ENCODE measurements around the gene WDR13.

The WDR13 gene

GRCh38 chrX:48574270-48575266 is 22.7 kb upstream of the WDR13 start, which contains the start of gene RBM3:
RBM3 (plus strand) TSS chrX:48574484; CDS start chrX:48575181, 697 bp downstream.
- H3K4me3 ChIP-seq (ENCODE audit: insufficient read depth, low read depth, low read length) = peak within 1 kb of the TSS; percentile 79
- H3K9me3 ChIP-seq (ENCODE audit: control insufficient read depth, low read length) = no peaks in the 10 kb centered on the region
- peaks cover 27% of the 10 kb centered on the region for H3K36me3 ChIP-seq (ENCODE audit: control insufficient read depth, insufficient read depth, low read length)
- H3K4me1 ChIP-seq (ENCODE audit: control insufficient read depth, insufficient read depth, low read length) = peaks cover 11% of the 10 kb centered on the region
- H3K27me3 ChIP-seq (ENCODE audit: control insufficient read depth, insufficient read depth, low read length, poor library complexity, severe bottlenecking) = no peaks in the 10 kb centered on the region
- 0% methylated on average over 70 to 71 of the region's 71 CpGs for WGBS, 2 experiments
- peak within 1 kb of the TSS; percentile 94 for H3K27ac ChIP-seq (ENCODE audit: insufficient read depth, low read depth, low read length, poor library complexity, severe bottlenecking)

DNA sequence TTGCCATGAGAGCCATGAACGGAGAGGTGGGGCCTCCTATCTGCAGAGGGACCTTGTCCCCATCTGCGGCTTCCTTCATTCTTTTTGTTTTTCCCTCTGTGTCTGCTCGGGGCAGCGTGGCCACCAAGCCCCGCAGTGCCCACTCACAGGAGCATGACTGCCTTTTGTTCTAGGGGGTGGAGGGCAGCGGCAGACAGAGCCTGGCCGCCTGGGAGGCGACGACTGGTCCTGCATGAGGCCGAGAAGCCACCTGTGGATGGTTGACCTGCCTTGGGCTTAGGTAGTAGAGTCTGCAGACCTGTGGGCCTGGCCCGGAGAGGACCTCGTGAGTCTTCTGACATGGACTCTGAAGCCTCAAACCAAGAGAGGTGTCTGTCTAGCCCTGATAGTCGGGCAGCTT is 21.6 kb upstream of the WDR13 start:
- WGBS, 2 experiments = 89 to 91% methylated on average over 13 of the region's 13 CpGs
- Histone ChIP-seq H3K9me3 (ENCODE audit: control insufficient read depth, low read length) (no peaks in the 10 kb centered on the region), H3K27me3 (ENCODE audit: control insufficient read depth, insufficient read depth, low read length, poor library complexity, severe bottlenecking) (no peaks in the 10 kb centered on the region), H3K4me3 (ENCODE audit: insufficient read depth, low read depth, low read length) (peak overlapping the region; percentile 79), H3K27ac (ENCODE audit: insufficient read depth, low read depth, low read length, poor library complexity, severe bottlenecking) (no peak overlapping the region), H3K36me3 (ENCODE audit: control insufficient read depth, insufficient read depth, low read length) (peaks cover 27% of the 10 kb centered on the region), H3K4me1 (ENCODE audit: control insufficient read depth, insufficient read depth, low read length) (peaks cover 11% of the 10 kb centered on the region)

GRCh38 chrX:48576108-48576507 is 21.2 kb upstream of the WDR13 start:
- Histone ChIP-seq H3K27me3 (ENCODE audit: control insufficient read depth, insufficient read depth, low read length, poor library complexity, severe bottlenecking) (no peaks in the 10 kb centered on the region), H3K4me3 (ENCODE audit: insufficient read depth, low read depth, low read length) (peak overlapping the region; percentile 79), H3K36me3 (ENCODE audit: control insufficient read depth, insufficient read depth, low read length) (peaks cover 27% of the 10 kb centered on the region), H3K4me1 (ENCODE audit: control insufficient read depth, insufficient read depth, low read length) (peaks cover 11% of the 10 kb centered on the region), H3K27ac (ENCODE audit: insufficient read depth, low read depth, low read length, poor library complexity, severe bottlenecking) (no peak overlapping the region), H3K9me3 (ENCODE audit: control insufficient read depth, low read length) (no peaks in the 10 kb centered on the region)
- 89 to 91% methylated on average over 6 of the region's 6 CpGs for whole genome bisulfite sequencing, 2 experiments

- H3K4me3 ChIP-seq (ENCODE audit: insufficient read depth, low read depth, low read length) = no peak overlapping the region
- no peaks in the 10 kb centered on the region for H3K9me3 ChIP-seq (ENCODE audit: control insufficient read depth, low read length)
- no peaks in the 10 kb centered on the region for H3K27me3 ChIP-seq (ENCODE audit: control insufficient read depth, insufficient read depth, low read length, poor library complexity, severe bottlenecking)
- 85 to 98% methylated on average over 2 of the region's 2 CpGs for WGBS, 2 experiments
- H3K4me1 ChIP-seq (ENCODE audit: control insufficient read depth, insufficient read depth, low read length) = peaks cover 11% of the 10 kb centered on the region
- peaks cover 27% of the 10 kb centered on the region for H3K36me3 ChIP-seq (ENCODE audit: control insufficient read depth, insufficient read depth, low read length)
- H3K27ac ChIP-seq (ENCODE audit: insufficient read depth, low read depth, low read length, poor library complexity, severe bottlenecking) = no peak overlapping the region
Measured at GRCh38 chrX:48578661-48579128, 18.6 kb upstream of the WDR13 start.

DNA sequence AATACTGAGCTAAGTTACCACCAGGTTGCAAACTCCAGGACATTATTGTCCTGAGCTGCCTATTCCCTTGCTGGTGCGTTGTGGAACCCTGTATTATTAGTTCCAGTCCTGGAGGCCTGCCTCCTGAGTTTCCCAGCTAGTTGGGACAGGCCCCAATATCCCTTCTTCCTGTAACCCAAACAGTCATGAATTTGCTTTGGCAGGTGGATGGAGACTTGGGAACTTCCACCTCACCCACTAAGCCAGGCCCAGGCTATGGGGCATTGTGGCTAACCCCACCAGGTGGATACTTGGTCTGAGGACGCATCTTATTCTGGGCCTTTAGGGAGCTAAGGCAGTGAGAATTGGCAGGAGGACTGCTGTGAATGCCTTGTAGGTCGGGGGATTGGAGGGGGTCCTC is 18.0 kb upstream of the WDR13 start:
- Histone ChIP-seq H3K4me3 (ENCODE audit: insufficient read depth, low read depth, low read length) (no peak overlapping the region), H3K27ac (ENCODE audit: insufficient read depth, low read depth, low read length, poor library complexity, severe bottlenecking) (no peak overlapping the region), H3K27me3 (ENCODE audit: control insufficient read depth, insufficient read depth, low read length, poor library complexity, severe bottlenecking) (no peaks in the 10 kb centered on the region), H3K36me3 (ENCODE audit: control insufficient read depth, insufficient read depth, low read length) (peaks cover 27% of the 10 kb centered on the region), H3K4me1 (ENCODE audit: control insufficient read depth, insufficient read depth, low read length) (peaks cover 11% of the 10 kb centered on the region), H3K9me3 (ENCODE audit: control insufficient read depth, low read length) (no peaks in the 10 kb centered on the region)
- 93 to 94% methylated on average over 3 of the region's 3 CpGs for WGBS, 2 experiments

- peaks cover 22% of the 10 kb centered on the region for H3K36me3 ChIP-seq (ENCODE audit: control insufficient read depth, insufficient read depth, low read length)
Measured at GRCh38 chrX:48580662-48581061, 16.6 kb upstream of the WDR13 start.

DNA sequence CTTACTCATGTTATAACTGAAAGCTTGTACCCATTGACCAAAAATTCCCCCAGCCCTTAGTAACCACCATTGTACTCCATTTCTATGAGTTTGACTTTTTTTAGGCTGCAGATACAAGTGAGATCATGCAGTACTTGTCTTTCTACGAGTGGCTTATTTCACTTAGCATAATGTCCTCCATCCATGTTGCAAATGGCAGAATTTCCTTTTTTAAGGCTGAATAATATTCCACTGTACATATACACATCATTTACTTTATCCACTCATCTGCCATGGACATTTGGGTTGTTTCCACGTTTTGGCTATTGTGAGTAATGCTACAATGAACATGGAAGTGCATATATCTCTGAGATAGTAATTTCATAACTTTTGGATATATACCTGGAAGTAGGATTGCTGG is 12.6 kb upstream of the WDR13 start:
- whole genome bisulfite sequencing, 2 experiments = 89 to 96% methylated on average over 1 of the region's 2 CpGs
- no peaks in the 10 kb centered on the region for H3K36me3 ChIP-seq (ENCODE audit: control insufficient read depth, insufficient read depth, low read length)
- no peaks in the 10 kb centered on the region for H3K9me3 ChIP-seq (ENCODE audit: control insufficient read depth, low read length)
- no peak overlapping the region for H3K27ac ChIP-seq (ENCODE audit: insufficient read depth, low read depth, low read length, poor library complexity, severe bottlenecking)
- H3K4me1 ChIP-seq (ENCODE audit: control insufficient read depth, insufficient read depth, low read length) = no peaks in the 10 kb centered on the region
- H3K27me3 ChIP-seq (ENCODE audit: control insufficient read depth, insufficient read depth, low read length, poor library complexity, severe bottlenecking) = no peaks in the 10 kb centered on the region
- H3K4me3 ChIP-seq (ENCODE audit: insufficient read depth, low read depth, low read length) = no peak overlapping the region

More at GRCh38 chrX:48580662-48581061, 16.6 kb upstream of the WDR13 start:
- Histone ChIP-seq H3K27ac (ENCODE audit: insufficient read depth, low read depth, low read length, poor library complexity, severe bottlenecking) (no peak overlapping the region), H3K27me3 (ENCODE audit: control insufficient read depth, insufficient read depth, low read length, poor library complexity, severe bottlenecking) (no peaks in the 10 kb centered on the region), H3K9me3 (ENCODE audit: control insufficient read depth, low read length) (no peaks in the 10 kb centered on the region), H3K4me1 (ENCODE audit: control insufficient read depth, insufficient read depth, low read length) (peaks cover 6% of the 10 kb centered on the region), H3K4me3 (ENCODE audit: insufficient read depth, low read depth, low read length) (no peak overlapping the region)
- 86 to 100% methylated on average over 1 of the region's 1 CpG for WGBS, 2 experiments

DNA sequence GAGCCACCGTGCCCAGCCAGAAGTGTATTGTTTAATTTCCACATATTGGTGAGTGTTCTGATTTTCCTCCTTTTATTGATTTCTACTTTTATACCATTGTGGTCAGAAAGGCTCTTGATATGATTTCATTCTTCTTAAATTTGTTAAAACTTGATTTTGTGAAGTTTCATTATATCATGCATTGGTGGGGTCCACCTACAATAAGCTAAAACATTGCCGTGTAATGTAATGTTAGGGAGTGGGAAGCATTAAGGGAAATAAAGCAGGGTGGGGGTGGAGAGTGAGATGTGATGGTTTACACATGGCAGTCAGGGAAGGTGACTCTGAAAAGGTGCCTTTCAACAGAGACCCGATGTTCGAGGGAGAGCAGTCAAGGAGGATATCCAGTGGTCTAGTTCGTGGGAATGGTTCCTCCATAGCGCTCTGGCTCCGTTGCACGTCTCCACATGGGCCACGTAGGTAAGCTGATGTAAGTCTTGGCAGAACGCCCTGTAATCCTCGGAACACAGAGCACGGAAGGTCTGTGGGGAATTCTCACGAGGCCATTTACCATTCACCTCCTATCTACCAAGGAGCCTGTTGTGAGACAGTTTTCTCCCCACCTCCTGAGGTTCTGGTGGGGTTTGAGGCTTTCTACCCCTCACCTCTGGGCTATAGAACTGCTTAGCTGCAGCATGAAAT is 7.7 kb upstream of the WDR13 start:
- Histone ChIP-seq H3K27me3 (ENCODE audit: control insufficient read depth, insufficient read depth, low read length, poor library complexity, severe bottlenecking) (no peaks in the 10 kb centered on the region), H3K36me3 (ENCODE audit: control insufficient read depth, insufficient read depth, low read length) (no peaks in the 10 kb centered on the region), H3K4me1 (ENCODE audit: control insufficient read depth, insufficient read depth, low read length) (no peaks in the 10 kb centered on the region), H3K4me3 (ENCODE audit: insufficient read depth, low read depth, low read length) (no peak overlapping the region), H3K9me3 (ENCODE audit: control insufficient read depth, low read length) (no peaks in the 10 kb centered on the region), H3K27ac (ENCODE audit: insufficient read depth, low read depth, low read length, poor library complexity, severe bottlenecking) (no peak overlapping the region)
- 89 to 97% methylated on average over 11 to 13 of the region's 13 CpGs for WGBS, 2 experiments

DNA sequence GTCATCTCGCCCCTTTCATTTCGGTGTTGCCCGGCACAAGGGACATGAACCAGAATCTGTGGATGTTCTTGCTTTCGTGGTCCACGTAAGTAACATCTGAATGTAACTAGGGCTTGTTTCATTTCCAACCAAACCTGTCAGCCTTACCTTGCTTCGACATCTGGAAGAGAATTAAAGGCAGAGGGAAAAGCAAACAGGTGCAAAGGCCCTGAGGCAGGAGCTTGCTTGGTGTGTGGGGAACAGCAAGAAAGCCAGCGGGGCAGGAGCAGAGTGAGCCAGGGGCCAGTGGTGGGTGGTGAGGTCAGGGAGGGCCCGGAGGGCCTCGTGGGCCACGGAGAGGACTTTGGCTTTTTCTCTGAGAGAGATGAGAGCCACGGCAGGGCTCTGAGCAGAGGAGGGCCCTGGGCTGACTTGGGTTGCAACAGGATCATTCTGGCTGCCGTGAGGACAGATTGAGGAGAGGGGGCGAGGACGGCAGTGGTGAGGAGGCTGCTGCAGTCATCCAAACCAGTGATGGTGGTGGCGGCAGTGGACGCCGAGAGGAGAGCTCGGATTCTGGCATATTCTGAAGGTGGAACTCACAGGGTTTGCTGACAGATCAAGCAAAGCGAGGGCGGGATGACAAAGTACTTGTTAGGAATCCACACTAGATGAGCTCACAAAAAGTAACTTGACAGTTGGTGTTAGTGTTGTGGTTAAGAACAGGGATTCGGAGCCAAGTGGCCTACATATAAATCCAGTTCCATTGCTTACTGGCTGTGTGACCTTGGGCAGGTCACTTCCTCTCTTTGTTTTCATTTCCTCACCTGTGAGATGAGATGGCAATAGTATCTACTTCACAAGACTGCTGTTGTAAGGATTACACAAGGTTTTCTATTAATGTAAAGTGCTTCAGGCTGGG is 6.8 kb upstream of the WDR13 start:
- no peak overlapping the region for H3K27ac ChIP-seq (ENCODE audit: insufficient read depth, low read depth, low read length, poor library complexity, severe bottlenecking)
- no peak overlapping the region for H3K4me3 ChIP-seq (ENCODE audit: insufficient read depth, low read depth, low read length)
- no peaks in the 10 kb centered on the region for H3K9me3 ChIP-seq (ENCODE audit: control insufficient read depth, low read length)
- no peaks in the 10 kb centered on the region for H3K36me3 ChIP-seq (ENCODE audit: control insufficient read depth, insufficient read depth, low read length)
- 90 to 94% methylated on average over 21 of the region's 21 CpGs for WGBS, 2 experiments
- H3K4me1 ChIP-seq (ENCODE audit: control insufficient read depth, insufficient read depth, low read length) = no peaks in the 10 kb centered on the region
- H3K27me3 ChIP-seq (ENCODE audit: control insufficient read depth, insufficient read depth, low read length, poor library complexity, severe bottlenecking) = no peaks in the 10 kb centered on the region

All from ectodermal cell (in vitro differentiated cells).